ENCODE data around the gene TMA7.

DNA sequence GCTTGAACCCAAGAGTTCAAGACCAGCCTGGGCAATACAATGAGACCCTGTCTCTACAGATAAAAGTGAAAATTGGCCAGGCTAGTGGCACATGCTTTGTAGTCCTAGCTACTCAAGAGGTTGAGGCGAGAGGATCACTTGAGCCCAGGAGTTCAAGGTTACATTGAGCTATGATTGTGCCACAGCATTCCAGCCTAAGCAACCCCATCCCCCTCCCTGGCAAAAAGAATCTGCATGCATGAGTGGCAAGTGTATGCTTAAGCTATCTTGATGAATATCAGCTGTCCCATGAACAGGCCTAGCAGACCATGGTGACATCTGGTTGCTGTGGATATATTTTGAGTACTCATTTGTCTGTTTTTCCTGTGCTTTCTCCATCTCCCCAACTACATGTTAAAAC, 11.2 kb downstream of the TMA7 start:
- TF ChIP-seq, protein P1, sequence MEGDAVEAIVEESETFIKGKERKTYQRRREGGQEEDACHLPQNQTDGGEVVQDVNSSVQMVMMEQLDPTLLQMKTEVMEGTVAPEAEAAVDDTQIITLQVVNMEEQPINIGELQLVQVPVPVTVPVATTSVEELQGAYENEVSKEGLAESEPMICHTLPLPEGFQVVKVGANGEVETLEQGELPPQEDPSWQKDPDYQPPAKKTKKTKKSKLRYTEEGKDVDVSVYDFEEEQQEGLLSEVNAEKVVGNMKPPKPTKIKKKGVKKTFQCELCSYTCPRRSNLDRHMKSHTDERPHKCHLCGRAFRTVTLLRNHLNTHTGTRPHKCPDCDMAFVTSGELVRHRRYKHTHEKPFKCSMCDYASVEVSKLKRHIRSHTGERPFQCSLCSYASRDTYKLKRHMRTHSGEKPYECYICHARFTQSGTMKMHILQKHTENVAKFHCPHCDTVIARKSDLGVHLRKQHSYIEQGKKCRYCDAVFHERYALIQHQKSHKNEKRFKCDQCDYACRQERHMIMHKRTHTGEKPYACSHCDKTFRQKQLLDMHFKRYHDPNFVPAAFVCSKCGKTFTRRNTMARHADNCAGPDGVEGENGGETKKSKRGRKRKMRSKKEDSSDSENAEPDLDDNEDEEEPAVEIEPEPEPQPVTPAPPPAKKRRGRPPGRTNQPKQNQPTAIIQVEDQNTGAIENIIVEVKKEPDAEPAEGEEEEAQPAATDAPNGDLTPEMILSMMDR (IDR thresholded peaks at IDR 0.05), result no peak
- no peak for TF ChIP-seq POLR2AphosphoS5 (IDR thresholded peaks at IDR 0.05)
- TF ChIP-seq EP300 (IDR thresholded peaks at IDR 0.05; ENCODE audit: low read depth), result no peak
- TF ChIP-seq POLR2A (IDR thresholded peaks at IDR 0.05), result no peak
